OCI-M2 (cell line): ENCODE results near the gene ATP8A2.
"Not testable (repeated sequence)": the region's sequence is repeated elsewhere in the genome, so short reads cannot be mapped to it uniquely, and the experiment has no call there.

Experiments used
- DNase-seq: peaks from one replicate; lab custom pipeline; 2025; ENCODE audit not compliant: unreplicated experiment; lab: John Stamatoyannopoulos, UW

Gene ATP8A2

DNA sequence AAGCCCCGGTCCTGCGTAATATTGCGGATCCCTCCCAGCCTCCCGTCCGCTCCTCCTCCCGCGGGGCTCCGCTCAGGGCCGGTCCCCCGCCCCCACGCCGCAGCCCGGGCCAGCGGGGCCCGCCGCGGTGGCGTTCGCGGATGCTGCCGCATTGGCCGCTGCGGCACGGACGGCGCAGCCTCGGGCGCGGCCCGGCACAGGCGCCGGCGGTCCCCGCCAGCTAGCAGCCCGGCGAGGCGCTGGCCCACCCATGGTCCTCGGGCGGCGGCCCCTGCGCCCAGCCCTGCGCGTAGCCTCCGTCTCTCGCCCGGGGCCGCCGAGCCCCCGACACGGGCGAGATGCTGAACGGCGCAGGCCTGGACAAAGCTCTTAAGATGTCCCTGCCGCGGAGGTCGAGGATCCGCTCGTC lies at the start of gene ATP8A2:
Gene ATP8A2, plus strand, starts transcription at position 100 of the 409 bp plus-strand sequence. Its CDS starts 239 bp downstream, at position 339.
- DNase-seq, result no peak

DNA sequence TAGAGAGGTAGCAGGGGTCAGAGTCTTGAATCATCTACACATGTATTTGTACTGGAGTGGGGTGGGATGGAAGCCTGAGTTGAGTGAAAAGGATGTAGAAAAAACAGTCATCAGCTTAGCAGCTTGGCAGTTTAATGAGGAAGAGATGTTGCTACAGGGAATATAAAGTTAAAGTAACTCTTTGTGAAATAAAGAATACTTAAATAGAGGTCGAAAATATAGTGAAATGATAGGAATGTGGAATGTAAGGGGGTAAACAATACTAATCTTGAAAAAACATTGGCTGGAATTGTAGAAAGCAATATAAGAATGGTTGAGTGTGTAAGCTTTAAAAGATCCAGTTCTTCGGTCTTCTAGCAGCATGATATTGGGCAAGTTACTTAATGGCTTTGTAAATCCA lies 47.7 kb upstream of the ATP8A2 start:
- no peak for DNase-seq

DNA sequence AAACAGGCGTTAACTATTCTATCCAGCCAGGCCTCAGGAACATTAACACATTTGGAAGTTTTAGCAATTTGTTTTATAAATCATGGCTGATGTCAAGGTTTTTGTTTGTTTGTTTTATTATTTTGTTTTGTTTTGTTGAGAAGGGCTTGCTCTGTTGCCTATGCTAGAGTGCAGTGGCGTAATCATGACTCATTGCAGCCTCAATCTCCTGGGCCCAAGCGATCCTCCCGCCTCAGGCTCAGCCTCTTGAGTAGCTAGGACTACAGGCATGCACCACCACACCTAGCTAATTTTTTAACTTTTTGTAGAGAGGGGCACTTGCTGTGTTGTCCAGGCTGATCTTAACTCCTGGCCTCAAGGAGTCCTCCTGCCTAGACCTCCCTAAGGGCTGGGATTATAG lies 42.1 kb upstream of the ATP8A2 start:
- DNase-seq, result no peak

DNA sequence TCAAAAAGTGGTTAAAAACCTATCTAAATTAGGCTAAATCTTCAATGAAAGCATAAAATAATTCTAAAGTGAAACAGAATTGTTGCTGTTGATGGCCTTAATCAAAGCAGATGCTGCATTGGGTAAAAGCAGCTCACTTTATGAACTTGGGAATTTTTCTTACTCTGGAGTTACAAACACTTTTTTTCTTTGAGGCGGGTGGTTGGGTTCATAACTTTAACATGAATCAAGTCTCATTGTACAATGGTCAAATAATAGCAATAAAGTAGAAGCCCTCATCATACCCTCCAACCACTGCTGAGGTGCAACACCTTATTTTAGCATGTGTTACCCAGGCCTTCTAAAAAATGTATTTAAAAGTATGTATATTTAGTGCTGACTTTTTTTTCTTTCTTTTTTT lies 41.2 kb upstream of the ATP8A2 start:
- no peak for DNase-seq

DNA sequence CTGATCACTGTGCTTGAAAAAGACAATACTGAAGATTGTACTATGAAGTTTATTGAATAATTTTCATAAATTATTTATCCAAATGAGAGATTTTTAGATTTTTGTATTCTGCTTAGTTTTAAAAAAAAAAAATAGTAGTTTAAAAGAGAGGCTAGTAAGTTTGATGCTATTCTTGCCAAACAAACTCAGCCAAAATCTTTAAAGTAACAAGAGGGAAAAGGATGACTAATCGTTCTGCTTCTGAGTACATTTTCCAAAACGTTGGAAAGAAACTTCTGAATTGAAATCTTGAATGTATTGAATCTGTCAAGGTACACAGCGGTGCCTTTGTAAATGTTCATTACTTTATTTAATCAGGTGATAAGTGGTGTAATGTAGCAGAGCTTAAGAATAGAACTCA lies 35.9 kb upstream of the ATP8A2 start:
- DNase-seq, result no peak

DNA sequence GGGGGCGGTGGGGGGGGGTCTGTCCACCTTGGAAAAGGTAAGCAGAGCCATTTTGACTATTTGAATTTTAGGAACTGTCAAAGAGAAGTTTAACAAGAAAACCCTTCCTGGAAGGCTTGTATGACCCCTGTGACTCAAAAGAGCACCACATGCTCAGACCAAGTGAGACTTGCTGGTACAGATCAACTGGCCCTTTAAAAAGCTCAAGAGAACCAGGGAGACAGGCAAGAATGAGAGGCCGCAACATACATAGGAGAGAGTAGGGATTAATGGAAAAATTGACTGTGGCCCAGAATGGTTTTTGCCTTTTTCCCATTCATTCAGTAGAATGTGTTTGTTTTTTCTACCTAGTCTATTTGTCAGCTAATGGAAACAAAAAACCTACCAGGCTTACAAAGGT lies 26.2 kb upstream of the ATP8A2 start:
- no peak for DNase-seq

DNA sequence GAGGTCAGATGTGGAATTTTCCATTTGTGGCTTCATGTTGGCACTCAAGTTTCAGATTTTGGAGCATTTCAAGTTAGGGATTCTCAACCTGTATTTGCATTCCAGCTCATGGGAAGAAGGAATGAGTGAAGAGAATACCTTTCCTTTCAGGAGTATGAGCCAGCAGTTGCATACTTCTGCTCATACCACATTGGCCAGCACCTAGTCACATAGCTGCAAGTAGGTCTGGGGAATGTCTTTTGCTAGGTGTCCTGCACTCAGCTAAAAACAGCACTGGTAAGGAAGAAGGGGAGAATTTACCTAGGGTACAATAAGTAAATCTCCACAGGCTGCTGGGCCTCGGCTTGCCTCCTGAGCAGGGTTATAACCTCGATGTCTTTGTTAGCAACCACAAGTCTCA lies 24.6 kb upstream of the ATP8A2 start:
- no peak for DNase-seq

DNA sequence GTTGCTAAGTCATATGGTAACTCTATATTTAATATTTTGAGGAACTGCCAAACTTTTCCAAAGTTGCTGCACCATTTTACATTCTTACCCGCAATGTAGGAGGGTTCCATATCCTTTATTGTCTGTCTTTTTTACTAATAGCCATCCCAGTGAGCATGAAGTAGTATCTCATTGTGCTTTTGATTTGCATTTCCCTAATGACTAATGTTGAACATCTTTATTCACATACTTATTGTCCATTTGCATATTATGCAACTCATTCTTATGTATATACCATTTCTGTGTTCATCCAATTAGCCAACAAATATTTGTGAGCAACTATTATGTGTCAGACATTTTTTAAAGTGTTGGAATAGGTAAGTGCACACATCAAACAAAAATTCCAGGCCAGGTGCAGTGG lies 20.4 kb upstream of the ATP8A2 start:
- no peak for DNase-seq

DNA sequence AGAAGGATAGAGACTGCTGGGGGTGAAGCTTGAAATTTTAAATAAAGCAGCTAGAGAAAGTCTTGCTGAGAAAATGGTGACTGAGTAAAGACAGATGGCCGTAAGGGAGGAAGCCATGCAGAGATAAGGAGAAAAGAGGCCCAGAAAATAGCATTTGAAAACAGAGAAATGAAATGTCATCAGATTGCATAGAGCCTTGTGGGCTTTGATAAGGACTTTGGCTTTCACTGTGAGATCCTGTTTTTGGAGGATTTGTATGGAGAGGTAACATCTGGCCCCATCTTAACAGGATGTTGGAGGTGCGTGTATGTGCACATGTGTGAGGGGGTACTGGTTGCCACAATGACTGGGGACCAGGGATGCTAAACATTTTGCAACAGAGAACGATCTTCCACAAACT lies 19.5 kb upstream of the ATP8A2 start:
- peak; percentile 64 for DNase-seq

DNA sequence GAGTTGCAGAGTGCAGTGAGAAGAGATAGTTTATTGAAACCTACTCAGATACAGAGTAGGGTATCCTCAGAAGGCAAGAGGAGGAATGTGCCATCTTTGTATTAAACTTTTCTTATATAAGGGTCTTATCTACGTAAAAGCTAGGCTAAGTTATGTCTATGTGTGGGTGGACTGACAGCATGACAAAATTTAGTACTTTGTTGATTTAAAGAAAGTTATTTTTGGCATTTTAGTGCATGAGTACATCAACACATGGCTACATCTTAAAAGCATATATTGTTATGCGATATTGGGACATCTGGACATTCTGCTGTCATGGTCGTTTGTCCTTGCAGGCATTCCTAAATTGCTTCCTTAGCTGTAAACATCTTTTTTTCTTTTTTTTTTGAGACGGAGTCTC lies 19.0 kb upstream of the ATP8A2 start:
- no peak for DNase-seq

DNA sequence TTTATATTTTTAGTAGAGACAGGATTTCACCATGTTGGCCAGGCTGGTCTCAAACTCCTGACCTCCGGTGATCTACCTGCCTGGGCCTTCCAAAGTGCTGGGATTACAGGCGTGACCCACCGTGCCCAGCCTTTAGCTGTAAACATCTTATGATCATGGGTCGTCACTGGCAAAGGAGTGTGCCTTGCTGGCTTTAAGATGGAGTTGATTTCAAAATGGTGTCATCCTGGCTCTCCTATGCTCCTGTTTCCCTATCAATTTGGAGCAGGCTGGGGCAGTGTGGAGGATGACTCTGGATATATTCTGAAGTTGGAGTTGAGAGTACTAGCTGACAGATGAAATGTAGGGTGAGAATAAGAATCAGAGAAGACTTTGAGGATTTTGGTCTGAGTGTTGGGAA lies 18.4 kb upstream of the ATP8A2 start:
- DNase-seq, result no peak

DNA sequence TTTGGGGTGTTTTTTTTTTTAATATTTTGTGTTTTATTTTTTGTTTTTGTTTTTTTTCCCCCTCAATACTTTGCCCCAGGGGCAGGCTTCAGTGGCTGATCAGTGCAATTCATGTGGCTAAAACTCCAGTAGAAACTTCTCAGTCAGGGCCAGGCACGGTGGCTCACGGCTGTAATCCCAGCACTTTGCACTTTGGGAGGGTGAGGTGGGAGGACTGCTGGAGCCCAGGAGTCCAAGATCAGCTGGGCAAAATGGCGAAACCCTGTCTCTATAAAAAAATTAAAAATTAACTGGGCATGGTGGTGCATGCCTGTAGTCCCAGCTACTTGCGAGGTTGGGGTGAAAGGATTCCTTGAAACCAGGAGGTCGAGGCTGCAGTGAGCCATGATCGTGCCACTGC lies 17.4 kb upstream of the ATP8A2 start:
- DNase-seq, result no peak

DNA sequence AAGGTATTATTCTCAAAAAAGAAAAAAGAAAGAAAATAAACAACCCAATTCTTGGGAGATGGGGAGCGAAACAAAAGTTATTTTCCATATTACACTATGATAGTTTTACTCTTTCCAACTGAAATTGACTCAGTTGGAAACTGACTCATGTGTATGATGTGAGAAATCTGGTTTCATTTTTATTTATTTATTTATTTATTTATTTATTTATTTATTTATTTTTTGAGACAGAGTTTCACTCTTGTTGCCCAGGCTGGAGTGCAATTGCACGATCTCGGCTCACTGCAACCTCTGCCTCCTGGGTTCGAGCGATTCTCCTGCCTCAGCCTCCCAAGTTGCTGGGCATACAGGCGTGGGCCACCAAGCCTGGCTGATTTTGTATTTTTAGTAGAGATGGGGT lies 11.3 kb upstream of the ATP8A2 start:
- not testable (repeated sequence) for DNase-seq

DNA sequence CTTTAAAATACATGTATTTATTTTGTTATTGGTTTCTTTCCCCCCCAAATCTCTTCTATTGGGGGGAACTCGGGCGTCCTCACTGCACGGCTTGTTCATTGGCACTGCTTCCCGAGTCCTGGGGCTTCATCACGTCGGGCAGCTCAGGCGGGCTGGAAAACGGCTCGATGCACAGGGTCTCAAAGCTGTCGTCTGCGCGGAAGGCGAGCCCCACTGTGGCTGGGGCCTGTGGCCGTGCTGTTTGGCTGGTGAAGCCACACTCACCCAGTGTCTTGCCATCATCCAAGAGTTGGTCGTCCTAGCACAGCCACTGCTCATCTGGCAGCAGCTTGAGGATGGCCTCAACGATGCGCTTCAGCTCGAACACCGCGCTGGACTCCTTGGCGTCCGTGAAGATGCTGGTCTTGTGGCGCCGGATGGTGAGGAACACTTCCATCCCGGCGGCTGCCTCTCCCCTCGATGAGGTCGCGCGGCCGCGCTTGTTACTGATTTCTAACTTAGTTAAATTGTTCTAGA lies 6.0 kb upstream of the ATP8A2 start:
- DNase-seq, result no peak

DNA sequence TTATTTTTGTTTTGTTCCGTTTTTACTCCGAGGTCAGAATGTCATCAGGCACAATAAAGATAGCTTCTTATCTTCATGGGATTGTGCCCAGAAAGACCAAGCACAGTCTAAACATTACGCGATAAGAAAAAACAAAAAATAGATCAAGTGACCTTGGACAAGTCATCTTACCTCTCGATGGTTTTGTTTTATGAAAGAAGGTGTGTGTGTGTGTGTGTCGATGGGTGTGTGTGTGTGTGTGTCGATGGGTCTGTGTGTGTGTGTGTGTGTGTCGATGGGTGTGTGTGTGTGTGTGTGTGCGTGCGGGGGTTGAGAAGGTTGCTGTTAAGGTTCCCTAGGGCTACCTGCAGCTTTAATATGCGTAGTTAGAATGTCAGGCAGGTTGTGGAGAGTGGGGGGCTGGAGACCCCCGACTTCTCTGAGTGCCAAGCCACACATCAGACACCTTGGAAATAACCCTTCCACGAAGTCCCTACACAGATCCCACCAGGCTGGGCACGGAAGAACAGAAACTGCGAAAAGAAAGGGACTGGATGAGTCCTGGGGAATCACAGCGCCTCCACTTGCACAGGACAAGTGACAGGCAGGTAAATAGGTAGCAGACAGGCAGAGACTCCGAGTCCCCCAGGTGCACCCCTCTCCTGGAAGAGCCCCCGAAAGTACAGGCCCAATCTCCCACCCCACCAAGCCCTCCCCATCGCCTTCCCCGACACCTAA lies 458 bp upstream of the ATP8A2 start:
- DNase-seq, result no peak

DNA sequence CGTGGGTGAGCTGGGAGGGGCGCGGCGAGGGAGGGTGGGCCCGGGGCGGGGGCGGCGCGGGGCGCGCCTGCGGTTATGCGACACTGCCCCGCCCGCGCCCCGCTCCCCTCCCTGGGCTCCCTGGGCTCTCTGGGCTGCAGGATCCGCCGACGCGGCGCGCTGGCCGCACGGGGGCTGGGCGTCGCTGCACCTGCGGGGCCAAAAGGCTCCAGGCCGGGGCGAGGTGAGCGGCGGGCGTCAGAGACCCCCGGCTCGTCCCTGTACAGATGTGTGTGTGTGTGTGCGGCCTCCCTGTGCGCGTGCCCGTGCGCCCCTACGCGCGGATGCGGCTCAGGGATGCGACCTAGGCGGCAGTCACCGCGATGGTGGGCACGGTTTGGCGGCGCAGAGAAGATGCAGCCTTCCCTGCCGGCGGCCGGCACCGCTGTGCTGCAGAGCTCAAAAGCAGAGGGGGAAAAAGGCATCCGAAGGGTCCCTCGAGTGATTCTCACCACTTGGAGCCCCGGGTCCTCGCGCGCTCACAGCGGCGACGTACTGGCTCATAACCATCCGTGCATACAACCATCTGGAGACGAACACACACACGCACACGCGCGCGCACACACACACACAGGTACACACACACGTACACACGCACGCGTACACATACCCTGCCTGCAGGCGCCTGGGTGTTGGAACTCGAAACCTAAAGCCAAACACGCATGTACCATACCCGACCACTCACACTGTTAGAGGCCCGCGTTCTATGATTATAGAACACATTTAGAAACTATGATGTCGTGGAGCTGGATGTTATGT lies 709 bp downstream of the ATP8A2 start:
- DNase-seq, result no peak

DNA sequence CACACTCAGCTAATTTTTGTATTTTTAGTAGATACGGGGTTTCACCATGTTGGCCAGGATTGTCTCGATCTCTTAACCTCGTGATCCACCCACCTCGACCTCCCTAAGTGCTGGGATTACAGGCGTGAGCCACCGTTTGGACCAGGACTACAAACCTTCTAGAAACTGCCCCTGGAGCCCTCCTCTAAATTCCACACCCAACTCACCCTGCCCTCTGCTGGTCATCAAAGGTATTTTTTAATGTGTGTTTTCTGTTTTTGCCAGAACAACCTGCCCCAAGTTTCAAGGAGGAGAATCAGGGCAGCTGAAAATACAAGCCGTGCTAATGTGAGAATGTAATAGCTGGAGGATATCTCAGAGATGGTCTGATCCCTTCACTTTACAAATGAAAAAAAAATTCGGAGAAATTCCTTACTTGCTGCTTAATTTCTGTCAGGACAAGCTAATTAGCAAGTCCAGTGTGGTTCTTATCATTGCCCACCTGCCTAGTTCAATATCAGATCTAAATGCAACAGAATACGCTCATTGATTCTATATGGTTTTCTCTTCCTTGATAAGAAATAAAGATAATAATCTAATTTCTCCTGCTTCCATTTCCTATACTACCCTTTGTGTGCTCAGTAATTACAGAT lies 4.1 kb downstream of the ATP8A2 start:
- DNase-seq, result no peak

DNA sequence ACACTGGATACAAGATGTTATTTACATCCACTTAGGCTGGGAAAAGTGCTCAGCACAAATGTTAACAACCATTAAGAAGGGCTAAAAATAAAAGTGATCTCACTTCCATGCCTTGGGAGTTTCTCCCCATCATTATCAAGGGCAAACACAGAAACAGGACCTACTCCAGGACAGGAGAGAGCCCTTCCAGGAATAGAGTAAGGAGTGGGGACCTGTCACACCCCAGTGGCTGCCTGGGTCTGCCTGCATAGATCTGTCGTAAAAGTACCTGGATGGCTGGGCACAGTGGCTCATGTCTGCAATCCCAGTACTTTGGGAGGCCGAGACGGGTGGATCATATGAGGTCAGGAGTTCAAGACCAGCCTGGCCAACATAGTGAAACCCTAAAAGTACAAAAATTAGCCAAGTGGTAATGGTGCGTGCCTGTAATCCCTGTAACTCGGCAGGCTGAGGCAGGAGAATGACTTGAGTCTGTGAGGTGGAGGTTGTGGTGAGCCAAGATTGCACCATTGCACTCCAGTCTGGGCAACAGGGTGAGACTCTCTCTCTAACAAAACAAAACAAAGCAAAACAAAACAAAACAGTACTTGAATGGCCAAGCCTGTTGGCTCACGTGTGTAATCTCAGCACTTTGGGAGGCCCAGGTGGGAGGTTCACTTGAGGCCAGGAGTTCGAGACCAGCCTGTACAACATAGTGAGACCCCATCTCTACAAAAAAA lies 5.6 kb downstream of the ATP8A2 start:
- DNase-seq, result no peak

DNA sequence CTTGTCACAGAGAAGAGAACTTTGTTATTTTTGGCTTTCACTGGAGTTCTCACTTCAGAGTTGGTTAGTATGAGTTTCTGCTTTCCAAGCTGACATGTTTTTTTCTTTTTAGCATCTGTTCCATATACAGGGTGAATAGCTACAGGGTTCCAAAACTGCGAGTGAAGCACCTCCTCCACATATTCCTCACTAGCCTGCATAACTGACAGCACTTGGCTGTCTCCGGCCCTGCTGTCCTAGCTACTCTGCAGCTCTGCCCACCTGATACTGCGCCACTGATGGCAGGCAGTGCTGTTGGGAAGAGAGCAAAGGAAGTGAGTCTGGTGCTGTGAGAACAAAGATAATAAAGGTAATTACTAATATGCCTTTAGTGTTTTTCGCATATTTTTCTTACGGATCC lies 6.8 kb downstream of the ATP8A2 start:
- no peak for DNase-seq

DNA sequence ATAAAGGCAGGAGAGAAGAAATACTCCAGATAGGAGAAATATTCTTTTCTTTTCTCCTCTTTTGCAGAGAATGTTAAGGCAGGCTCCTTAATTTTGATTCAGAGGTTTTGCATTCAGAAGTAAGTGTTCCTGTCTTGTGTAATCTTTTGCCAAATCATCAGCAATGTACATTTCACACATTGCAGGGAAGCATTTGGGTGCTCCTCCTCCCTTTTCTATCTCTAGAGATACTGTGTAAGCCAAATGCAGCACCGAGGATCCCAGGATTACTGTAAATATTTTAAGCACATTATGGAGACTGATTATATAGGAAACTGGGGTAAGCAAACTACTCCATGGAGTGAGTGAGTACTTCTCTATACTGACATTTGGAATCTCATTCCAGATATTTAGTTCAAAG lies 7.2 kb downstream of the ATP8A2 start:
- DNase-seq, result no peak

DNA sequence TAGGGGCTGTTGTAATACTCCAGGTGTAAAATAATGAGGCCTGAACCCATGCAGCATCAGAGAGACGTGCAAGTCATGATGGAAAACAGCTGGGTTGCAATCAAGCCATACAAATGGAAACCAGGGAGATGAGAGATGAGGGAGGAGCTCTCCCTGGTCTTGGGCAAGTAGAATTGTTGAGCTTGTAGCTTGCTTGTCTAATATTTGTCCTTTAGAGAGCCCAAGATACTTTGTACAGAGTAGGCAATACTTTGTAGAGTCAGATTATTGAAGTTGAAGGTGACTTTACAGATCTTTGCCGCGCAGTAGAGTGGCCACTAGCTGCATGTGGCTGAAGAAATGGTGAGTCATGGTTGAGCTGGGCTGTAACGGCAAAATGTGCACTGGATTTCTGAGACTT lies 8.3 kb downstream of the ATP8A2 start:
- DNase-seq, result no peak
